IMR-90 (cell line): ENCODE results near the gene GPR161. TPM values are rescaled to one million over a fixed set of nuclear protein-coding genes. Genes with fewer than 3 reads are reported as not detected.

Source experiments
- ATAC-seq: fragments of 200-7000 bp; cut with Tn5 transposase; 2 replicates; pipeline ENCODE4 v1.9.1; 2020; ENCODE audit warnings: low read depth, mild to moderate bottlenecking, moderate library complexity
- BruUV-seq: library from RNA; stranded (reverse); fragments of 400-500 nt; replicated peaks from 2 replicates; lab custom pipeline; 2021; lab: Mats Ljungman, UMichigan
- CTCF ChIA-PET: fragments of 300-600 bp; formaldehyde crosslinking; extraction: SDS; loops from one replicate; lab custom pipeline; 2021; ENCODE audit warnings: antibody characterized with exemption; lab: Yijun Ruan, JAX
- POLR2A ChIA-PET: fragments of 300-600 bp; sonication (Branson Sonifier 250); formaldehyde crosslinking; loops from one replicate; lab custom pipeline; 2022; ENCODE audit warnings: antibody characterized with exemption; ENCODE audit not compliant: unreplicated experiment; lab: Charles Lee
- DNase-seq: peaks from one replicate; pipeline ENCODE4 v3.0.0; 2013
- H2AFZ ChIP-seq: replicated peaks from 2 replicates; pipeline ENCODE3; 2013; ENCODE audit warnings: low read length, mild to moderate bottlenecking; ENCODE audit not compliant: poor library complexity
- H2AK5ac ChIP-seq: 2 replicates; pipeline ENCODE4 v1.6.1; 2013; ENCODE audit warnings: low read depth, low read length, inconsistent platforms
- H2AK9ac ChIP-seq: replicated peaks from 2 replicates; pipeline ENCODE3; 2013; ENCODE audit warnings: mild to moderate bottlenecking, low read depth, low read length, moderate library complexity; ENCODE audit not compliant: poor library complexity
- H2BK120ac ChIP-seq: 2 replicates; pipeline ENCODE4 v1.6.1; 2013; ENCODE audit warnings: low read depth, low read length, inconsistent platforms
- H2BK15ac ChIP-seq: 3 replicates; pipeline ENCODE4 v1.6.1; 2013; ENCODE audit warnings: low read depth, low read length, inconsistent platforms
- H2BK20ac ChIP-seq: 2 replicates; pipeline ENCODE4 v1.6.1; 2013; ENCODE audit warnings: low read depth, mild to moderate bottlenecking, inconsistent platforms, low read length, moderate library complexity
- H2BK5ac ChIP-seq: 2 replicates; pipeline ENCODE4 v1.6.1; 2013; ENCODE audit warnings: mild to moderate bottlenecking, low read depth, low read length, inconsistent platforms; ENCODE audit not compliant: poor library complexity, severe bottlenecking
- H3K14ac ChIP-seq: replicated peaks from 2 replicates; pipeline ENCODE4 v1.6.1; 2013; ENCODE audit warnings: low read depth, low read length, inconsistent platforms
- H3K18ac ChIP-seq: 2 replicates; pipeline ENCODE4 v1.6.1; 2013; ENCODE audit warnings: low read depth, low read length, control low read depth
- H3K23ac ChIP-seq: 2 replicates; pipeline ENCODE4 v1.6.1; 2013; ENCODE audit warnings: low read depth, low read length, inconsistent platforms
- H3K27ac ChIP-seq: 2 replicates; pipeline ENCODE4 v1.5.1; 2013; ENCODE audit warnings: mild to moderate bottlenecking, control low read depth, low read length; ENCODE audit not compliant: insufficient read depth
- H3K27me3 ChIP-seq: 2 replicates; pipeline ENCODE4 v1.6.1; 2013; ENCODE audit warnings: low read length; ENCODE audit not compliant: control insufficient read depth, insufficient read depth
- H3K36me3 ChIP-seq: 2 replicates; pipeline ENCODE4 v1.6.1; 2013; ENCODE audit warnings: low read length, mixed read lengths; ENCODE audit not compliant: control insufficient read depth, insufficient read depth
- H3K4ac ChIP-seq: 2 replicates; pipeline ENCODE4 v1.6.1; 2013; ENCODE audit warnings: low read depth, low read length, inconsistent platforms
- H3K4me1 ChIP-seq: 2 replicates; pipeline ENCODE4 v1.6.1; 2013; ENCODE audit warnings: low read length, mixed read lengths; ENCODE audit not compliant: control insufficient read depth, insufficient read depth
- H3K4me2 ChIP-seq: 2 replicates; pipeline ENCODE4 v1.6.1; 2013; ENCODE audit warnings: low read depth, mild to moderate bottlenecking, control low read depth, low read length, moderate library complexity
- H3K4me3 ChIP-seq: 2 replicates; pipeline ENCODE4 v1.5.1; 2013; ENCODE audit warnings: low read depth, mild to moderate bottlenecking, control low read depth, low read length, moderate library complexity; ENCODE audit not compliant: insufficient read depth
- H3K56ac ChIP-seq: 2 replicates; pipeline ENCODE4 v1.6.1; 2013; ENCODE audit warnings: low read length, inconsistent platforms; ENCODE audit not compliant: insufficient read depth; ENCODE audit errors: extremely low read depth
- H3K79me1 ChIP-seq, 2 experiments: 2 replicates each; pipeline ENCODE4 v1.6.1; 2013; ENCODE audit warnings: low read length in 2 of 2, inconsistent platforms in 1 of 2, low read depth in 1 of 2
- H3K9ac ChIP-seq: 2 replicates; pipeline ENCODE4 v1.6.1; 2013; ENCODE audit warnings: low read depth, low read length, control low read depth
- H3K9me1 ChIP-seq: 2 replicates; pipeline ENCODE4 v1.6.1; 2013; ENCODE audit warnings: low read length, inconsistent platforms; ENCODE audit not compliant: insufficient read depth
- H3K9me3 ChIP-seq: 2 replicates; pipeline ENCODE4 v1.6.1; 2013; ENCODE audit warnings: low read length; ENCODE audit not compliant: control insufficient read depth, insufficient read depth
- H4K20me1 ChIP-seq: 2 replicates; pipeline ENCODE4 v1.6.1; 2013; ENCODE audit warnings: low read length, inconsistent platforms; ENCODE audit not compliant: insufficient read depth
- H4K5ac ChIP-seq: 2 replicates; pipeline ENCODE4 v1.6.1; 2013; ENCODE audit warnings: mild to moderate bottlenecking, low read depth, low read length, control low read depth
- H4K8ac ChIP-seq, 2 experiments: 2 replicates each; pipeline ENCODE4 v1.6.1; 2013; ENCODE audit warnings: low read depth in 2 of 2, low read length in 2 of 2, control low read depth in 1 of 2, inconsistent platforms in 1 of 2
- H4K91ac ChIP-seq: 2 replicates; pipeline ENCODE4 v1.6.1; 2013; ENCODE audit warnings: low read depth, low read length, inconsistent platforms; ENCODE audit not compliant: insufficient read depth
- BHLHE40 ChIP-seq: fragments of 150-350 bp; IDR thresholded peaks from 2 replicates; pipeline ENCODE4 v1.6.1; 2016; ENCODE audit warnings: mild to moderate bottlenecking, low read depth, low read length
- CEBPB ChIP-seq: IDR thresholded peaks from 2 replicates; pipeline ENCODE4 v1.6.1; 2012; ENCODE audit warnings: low read depth, low read length, improper control_type of control experiment
- CHD1 ChIP-seq: IDR thresholded peaks from 2 replicates; pipeline ENCODE4 v1.6.1; 2012; ENCODE audit warnings: low read depth, low read length, improper control_type of control experiment
- CTCF ChIP-seq: conservative IDR thresholded peaks from 2 replicates; pipeline ENCODE4 v1.5.1; 2012; ENCODE audit warnings: mild to moderate bottlenecking, low read depth, low read length, improper control_type of control experiment
- ELK1 ChIP-seq: fragments of 150-350 bp; IDR thresholded peaks from 2 replicates; pipeline ENCODE4 v1.6.1; 2016; ENCODE audit warnings: low read depth, mild to moderate bottlenecking, low read length, moderate library complexity, borderline replicate concordance
- FOS ChIP-seq: fragments of 150-350 bp; IDR thresholded peaks from 2 replicates; pipeline ENCODE4 v1.6.1; 2016; ENCODE audit warnings: low read depth, low read length
- MAFK ChIP-seq: IDR thresholded peaks from 2 replicates; pipeline ENCODE4 v1.6.1; 2012; ENCODE audit warnings: low read depth, low read length, improper control_type of control experiment
- MAZ ChIP-seq: IDR thresholded peaks from 2 replicates; pipeline ENCODE4 v1.6.1; 2012; ENCODE audit warnings: low read depth, mild to moderate bottlenecking, low read length, improper control_type of control experiment, moderate library complexity, borderline replicate concordance
- MXI1 ChIP-seq: IDR thresholded peaks from 2 replicates; pipeline ENCODE4 v1.6.1; 2012; ENCODE audit warnings: low read depth, mild to moderate bottlenecking, low read length, moderate library complexity, borderline replicate concordance
- NFE2L2 ChIP-seq: fragments of 150-350 bp; IDR thresholded peaks from 2 replicates; pipeline ENCODE4 v1.6.1; 2016; ENCODE audit warnings: low read depth, mild to moderate bottlenecking, low read length
- POLR2A ChIP-seq: IDR thresholded peaks from 2 replicates; pipeline ENCODE4 v1.6.1; 2012; ENCODE audit warnings: mild to moderate bottlenecking, low read depth, low read length
- RAD21 ChIP-seq: IDR thresholded peaks from 2 replicates; pipeline ENCODE4 v1.6.1; 2012; ENCODE audit warnings: low read length, improper control_type of control experiment
- RCOR1 ChIP-seq: IDR thresholded peaks from 2 replicates; pipeline ENCODE4 v1.6.1; 2012; ENCODE audit warnings: mild to moderate bottlenecking, low read length, improper control_type of control experiment; ENCODE audit not compliant: insufficient replicate concordance
- RFX5 ChIP-seq: IDR thresholded peaks from 2 replicates; pipeline ENCODE4 v1.8.0; 2012; ENCODE audit warnings: low read depth, mild to moderate bottlenecking, low read length, moderate library complexity
- SMC3 ChIP-seq: fragments of 150-350 bp; IDR thresholded peaks from 2 replicates; pipeline ENCODE4 v1.6.1; 2016; ENCODE audit warnings: low read depth, mild to moderate bottlenecking, antibody characterized with exemption, low read length, moderate library complexity
- USF2 ChIP-seq: fragments of 150-350 bp; IDR thresholded peaks from 2 replicates; pipeline ENCODE4 v1.6.1; 2017; ENCODE audit warnings: mild to moderate bottlenecking, antibody characterized with exemption, low read length, low read depth
- WGBS, 2 experiments: methylation state at CpG; one replicate each; pipeline versions ENCODE4 v1.1.5 to v1.1.7; 2013; ENCODE audit warnings: missing lambda C conversion rate in 2 of 2; ENCODE audit not compliant: insufficient read length in 1 of 2; ENCODE audit errors: extremely low coverage in 2 of 2; 5-methylcytosine and 5-hydroxymethylcytosine counted together
- dilution Hi-C: fragments of 300-500 bp; cut with HindIII; formaldehyde crosslinking; loops from one replicate; pipeline ENCODE4 v1.14.3; 2018; ENCODE audit warnings: low sequenced_read_pairs; ENCODE audit not compliant: unreplicated experiment
- in situ Hi-C: fragments of 300-500 bp; cut with MboI; formaldehyde crosslinking; loops from 3 replicates; pipeline ENCODE4 v1.14.3; 2019; ENCODE audit warnings: low sequenced_read_pairs, inconsistent platforms, mixed read lengths
- intact Hi-C: fragments of 100-400 bp; cut with micrococcal nuclease; formaldehyde crosslinking; loops from 2 replicates; pipeline ENCODE4 v1.10.0; 2022
- polyA plus RNA-seq, 3 experiments: library from polyadenylated mRNA; depleted of rRNA; stranded (reverse); fragments of >200 nt; gene quantifications; 2 replicates each; pipeline ENCODE4 v1.2.3, GENCODE V29; 2012; ENCODE audit warnings: low replicate concordance in 1 of 3
- total RNA-seq: library from RNA; depleted of rRNA; stranded (reverse); fragments of >200 nt; gene quantifications from 2 replicates; pipeline ENCODE4 v1.2.3, GENCODE V29; 2012

The GPR161 gene
- total and polyA plus RNA-seq, 2 of the 4 experiments (the other 2 are of a cell fraction) = 12.5 to 13.3 TPM

GRCh38 chr1:168085401-168085872, 51.3 kb downstream of the GPR161 start:
- Histone ChIP-seq H3K4me3 (no peak overlapping the region), H3K27ac (no peak overlapping the region), H4K8ac (no peak overlapping the region), H3K4me1 (peaks cover 10% of the 10 kb centered on the region), H3K79me1 (peaks cover 0 to 36% of the 10 kb centered on the region in 2 experiments; a peak in 2 of 4 replicates), H3K27me3 (no peaks in the 10 kb centered on the region), H2AK9ac (no peak overlapping the region), H4K20me1 (peaks cover 11% of the 10 kb centered on the region; the same call in 1 of the 2 replicates), H3K4ac (no peak overlapping the region), H2BK120ac (no peak overlapping the region), H2BK15ac (no peak overlapping the region), H2BK5ac (no peak overlapping the region), H2AFZ (no peak overlapping the region), H2AK5ac (no peak overlapping the region), H3K36me3 (peaks cover 19% of the 10 kb centered on the region), H3K23ac (no peak overlapping the region), H2BK20ac (no peak overlapping the region), H3K14ac (no peak overlapping the region), H3K18ac (no peak overlapping the region), H3K4me2 (no peak overlapping the region), H4K5ac (no peak overlapping the region), H3K9me1 (peaks cover 27% of the 10 kb centered on the region), H4K91ac (no peak overlapping the region), H3K9me3 (no peaks in the 10 kb centered on the region), H3K56ac (no peak overlapping the region), H3K9ac (no peak overlapping the region)
- TF ChIP-seq USF2 = no peak
- no peak for TF ChIP-seq MAZ
- no peak for TF ChIP-seq MXI1
- no peak for TF ChIP-seq CTCF
- no peak for TF ChIP-seq POLR2A
- no peak for TF ChIP-seq MAFK
- no peak for TF ChIP-seq ELK1
- no peak for TF ChIP-seq CEBPB
- TF ChIP-seq SMC3 = no peak
- no peak for TF ChIP-seq CHD1
- TF ChIP-seq NFE2L2 = no peak
- TF ChIP-seq RCOR1 = no peak
- TF ChIP-seq RAD21 = no peak
- no peak for TF ChIP-seq RFX5
- TF ChIP-seq FOS = no peak
- TF ChIP-seq BHLHE40 = no peak
- DNase-seq (no peak), ATAC-seq (no peak)
- dilution Hi-C loops = no loop called here
- POLR2A ChIA-PET = no interaction called here
- in situ Hi-C loops = loop anchor here (10.0 kb wide), 1 partner anchor 371 kb away; no protein-coding TSS in a partner anchor
- BruUV-seq = no TSS peak
- intact Hi-C loops = no loop called here
- WGBS, 2 experiments = 63% methylated on average over 7 of the region's 16 CpGs; no CpG with 5 or more reads in 1 of the 2 experiments
- CTCF ChIA-PET = interaction anchor here (0.6 to 1.2 kb wide), 2 partner anchors 17 to 166 kb away, joined by 3 read pairs; no protein-coding TSS in a partner anchor
